Stimulated activated CD8-positive, alpha-beta memory T cell treated with anti-CD3 and anti-CD28 coated beads, Interleukin-12 subunit alpha, Interleukin-12 subunit beta, amount 100 ng/mL, for 24 hours (primary cell): ENCODE data around the gene RHOD.

Experiments used
- DNase-seq: peaks from one replicate; pipeline ENCODE4 v3.0.0-alpha.2; 2020; ENCODE audit errors: extremely low read depth

Gene RHOD

DNA sequence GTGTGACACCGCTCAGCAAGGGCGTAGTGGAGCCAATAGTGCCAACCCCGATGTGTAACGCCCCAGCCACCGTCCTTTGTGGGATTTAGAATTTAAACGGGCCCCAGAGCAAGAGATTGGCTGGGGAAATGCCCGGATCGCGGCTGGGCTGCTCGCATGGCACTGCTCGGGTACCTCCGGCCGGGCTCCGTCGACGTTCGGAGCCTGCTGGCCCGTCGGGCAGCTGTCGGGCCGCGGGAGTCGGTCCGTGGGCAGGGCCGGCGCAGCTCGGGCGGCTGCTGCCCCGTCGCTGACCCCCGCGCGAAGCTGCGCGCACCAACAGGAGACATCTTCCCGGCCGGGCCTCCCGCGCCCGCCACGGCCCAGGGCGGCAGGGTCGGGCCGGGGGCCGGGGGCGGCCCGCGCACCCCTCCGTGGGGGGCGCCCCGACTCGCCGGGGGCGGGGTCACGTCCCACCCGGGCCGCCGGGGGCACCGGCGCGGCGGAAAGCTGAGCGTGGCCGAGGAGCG, 61.1 kb downstream of the RHOD start:
- DNase-seq: no peak

DNA sequence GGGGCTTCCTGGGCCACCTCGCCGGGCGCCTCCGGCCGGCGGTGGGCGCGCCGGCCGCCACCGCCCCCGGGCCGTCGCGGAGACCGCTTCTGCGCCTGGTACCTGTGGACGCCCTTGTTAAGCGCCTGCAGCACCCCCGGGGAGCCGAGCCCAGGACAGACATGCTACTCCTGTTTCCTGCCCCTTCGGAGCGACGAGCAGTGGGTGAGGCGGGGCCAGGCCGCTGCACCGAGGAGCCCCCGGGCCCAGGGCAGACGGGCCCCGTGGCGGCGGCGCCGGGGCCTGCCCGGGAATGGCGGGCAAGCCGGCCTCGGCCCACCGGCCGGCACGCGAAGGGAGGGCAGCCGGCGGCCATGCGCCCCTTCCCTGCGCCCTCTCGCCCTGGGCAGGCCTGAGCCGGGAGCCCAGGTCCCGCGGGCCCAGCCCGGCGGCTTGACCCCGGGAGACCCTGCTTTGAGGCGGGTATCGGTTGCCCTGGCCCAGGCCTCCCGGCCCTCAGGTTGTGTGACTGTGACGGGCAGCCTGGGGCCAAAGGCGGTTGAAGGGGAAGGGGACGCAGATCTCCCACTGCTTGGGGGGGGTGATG, 61.6 kb downstream of the RHOD start:
- peak; percentile 12 for DNase-seq

DNA sequence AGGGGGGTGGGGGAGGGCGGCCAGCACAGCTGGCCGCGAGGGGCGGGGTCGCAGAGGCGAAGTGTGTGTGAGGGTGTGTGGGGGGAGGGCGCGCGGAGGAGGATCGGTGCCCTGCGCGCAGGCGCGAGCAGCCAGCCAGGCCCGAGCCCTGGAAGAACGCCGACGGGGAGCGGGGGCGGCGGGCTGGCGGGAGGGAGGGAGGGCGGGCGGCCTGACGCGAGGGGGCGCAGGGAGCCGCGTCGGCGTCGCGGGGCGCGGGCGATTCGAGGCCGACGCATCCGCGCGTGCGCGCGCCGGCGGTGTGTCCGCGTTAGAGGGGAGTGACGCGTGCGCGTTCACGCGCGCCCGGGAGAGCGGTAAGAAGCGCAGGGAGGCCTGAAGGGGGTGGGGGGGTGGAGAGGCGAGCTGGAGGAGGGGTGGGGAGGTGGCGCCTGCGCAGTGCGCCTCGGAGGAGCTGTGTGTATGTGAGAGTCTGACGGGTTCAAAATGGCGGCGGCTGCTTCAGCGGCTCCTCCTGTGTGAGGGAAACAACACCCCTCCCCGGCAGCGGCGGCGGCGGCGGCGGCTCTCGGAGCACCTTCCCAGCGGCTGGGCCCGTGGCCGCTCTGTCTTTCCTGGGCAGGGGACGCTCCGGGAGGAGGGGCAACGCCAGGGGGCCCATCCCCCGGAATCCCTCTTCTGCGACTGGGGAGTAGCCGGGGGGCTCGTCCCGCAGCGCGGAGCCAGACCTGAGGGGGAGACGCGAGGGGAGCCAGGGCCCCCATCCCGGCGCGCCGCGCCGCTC, 62.3 kb downstream of the RHOD start, which contains the start of gene KDM2A:
KDM2A (plus strand) TSS at position 463 of the 784 bp plus-strand sequence. CDS start 2,054 bp downstream, outside the sequence.
- peak; percentile 98 for DNase-seq

DNA sequence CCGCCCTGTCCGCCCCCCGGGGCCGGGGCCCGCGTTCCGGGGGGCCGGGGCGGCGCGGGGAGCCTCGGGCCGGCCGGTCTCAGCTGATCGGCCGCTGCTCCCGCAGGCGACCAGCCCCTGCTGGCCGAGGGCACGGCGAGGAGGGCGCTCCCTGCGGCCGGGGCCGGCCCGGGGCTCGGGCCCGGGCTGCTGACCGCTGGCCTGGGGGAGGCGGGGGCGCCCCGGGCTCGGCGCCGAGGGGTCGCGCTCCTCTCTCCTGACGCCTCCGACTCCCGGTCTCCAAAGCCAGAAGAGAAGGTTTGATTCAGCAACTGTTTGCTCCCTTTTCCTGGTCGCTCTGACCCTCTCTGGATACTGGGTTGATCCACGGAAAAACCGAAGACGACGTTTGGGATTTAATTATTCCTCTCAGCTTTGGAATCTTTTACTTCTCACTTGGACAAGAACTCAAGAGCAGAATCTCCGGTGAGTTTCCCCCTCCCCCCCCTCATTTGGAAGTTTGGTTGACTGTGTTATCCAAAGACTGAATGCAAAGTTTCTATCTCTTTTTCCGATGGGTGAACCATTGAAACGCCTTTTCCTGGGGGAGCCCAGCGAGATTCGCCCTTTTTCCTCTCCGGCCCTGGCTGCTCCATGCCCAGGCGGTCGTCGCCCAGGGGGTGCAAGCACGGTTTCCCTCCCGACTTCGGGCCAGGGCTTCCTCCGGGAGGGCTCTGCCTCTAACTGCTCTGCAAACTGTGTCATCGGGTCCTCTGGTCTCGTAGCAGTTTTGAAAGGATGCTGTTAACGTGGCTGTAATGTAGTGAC, 63.1 kb downstream of the RHOD start:
- peak; percentile 9 for DNase-seq

DNA sequence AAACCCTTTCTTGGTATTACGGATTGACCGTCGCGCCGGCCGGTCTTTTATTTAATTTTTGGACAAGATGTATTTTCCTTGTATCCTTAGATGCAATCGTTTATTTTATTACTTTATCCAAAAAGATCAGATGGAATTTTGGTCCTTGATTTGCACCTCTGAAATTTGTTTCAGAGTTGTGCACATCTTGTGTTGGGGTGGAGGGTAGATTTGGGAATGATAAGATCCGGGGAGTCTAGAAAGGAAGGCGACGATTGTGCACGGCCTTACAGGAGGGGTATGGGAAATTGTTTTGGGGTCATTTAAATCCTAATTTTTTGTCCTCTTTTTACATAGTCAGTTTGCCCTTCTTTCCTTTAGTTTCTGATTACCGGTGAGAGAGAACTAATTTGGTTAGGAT, 63.8 kb downstream of the RHOD start:
- no peak for DNase-seq

DNA sequence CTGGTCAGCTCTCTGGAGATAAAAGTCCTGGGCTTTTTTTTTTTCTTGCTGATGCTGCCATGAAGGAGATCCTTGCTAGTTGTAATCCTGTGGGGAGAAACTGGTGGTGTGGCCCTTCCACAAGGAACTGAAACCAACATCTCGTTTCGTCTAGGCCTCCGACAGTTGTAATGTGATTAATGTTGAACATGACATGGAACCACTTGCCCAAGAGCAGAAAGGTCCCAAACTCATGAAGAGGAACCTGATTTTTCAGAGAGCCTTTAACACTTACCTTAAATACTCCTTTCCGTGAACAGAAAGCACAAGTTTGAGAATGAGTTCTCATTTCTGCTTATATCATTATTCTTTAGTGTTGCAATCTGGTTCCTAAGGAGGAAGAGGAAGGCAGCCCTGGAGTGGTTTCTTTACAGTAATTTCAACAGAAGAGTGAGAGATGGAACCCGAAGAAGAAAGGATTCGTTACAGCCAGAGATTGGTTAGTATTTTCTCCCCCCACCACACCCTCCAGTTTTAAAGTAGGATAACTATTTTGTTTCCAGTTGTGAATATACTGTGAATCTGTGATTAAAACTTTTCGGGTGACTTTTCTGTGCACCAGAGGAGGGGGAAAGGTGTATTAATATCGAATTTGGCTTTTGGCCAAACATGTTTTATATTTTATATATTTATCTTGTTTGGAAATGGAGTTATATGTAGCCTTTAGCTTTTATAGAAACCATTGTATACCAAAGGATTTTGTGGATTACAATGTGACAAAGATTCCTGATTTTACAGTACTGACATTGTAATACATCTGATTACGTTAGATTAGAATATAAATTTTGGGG, 64.4 kb downstream of the RHOD start:
- no peak for DNase-seq
